Peyer's patch (tissue), 4 donors: ENCODE data around the gene STOML2. TPM values are rescaled to one million over a fixed set of nuclear protein-coding genes. Genes with fewer than 3 reads are reported as not detected.
"Not testable (repeated sequence)": the region's sequence is repeated elsewhere in the genome, so short reads cannot be mapped to it uniquely, and the experiment has no call there.

Source experiments
- DNase-seq, 3 donors: peaks; one replicate each; pipeline ENCODE4 v3.0.0-alpha.2; 2017 to 2019
- H3K27ac ChIP-seq, 4 donors: fragments of 200-600 bp; sonication (generic); one replicate each; pipeline ENCODE4 v1.5.1; 2016 to 2019
- H3K27me3 ChIP-seq, 2 donors: fragments of 200-600 bp; sonication (generic); one replicate each; pipeline ENCODE4 v1.5.1; 2019
- H3K36me3 ChIP-seq, 3 donors: fragments of 200-600 bp; sonication (generic); one replicate each; pipeline ENCODE4 v1.5.1; 2016 to 2019
- H3K4me1 ChIP-seq, 4 donors: fragments of 200-600 bp; sonication (generic); one replicate each; pipeline ENCODE4 v1.5.1; 2016 to 2019
- H3K4me3 ChIP-seq, 4 donors: fragments of 200-600 bp; sonication (generic); 1 replicate in 3 of 4; 2 replicates in 1 of 4; pipeline ENCODE4 v1.5.1; 2016 to 2019; ENCODE audit warnings: mild to moderate bottlenecking in 1 of 4
- H3K9me3 ChIP-seq, 4 donors: fragments of 200-600 bp; sonication (generic); one replicate each; pipeline ENCODE4 v1.5.1; 2016 to 2019; ENCODE audit warnings: mild to moderate bottlenecking in 1 of 4
- CTCF ChIP-seq, 6 experiments: fragments of 450-650 bp in 4 of 6; fragments of 200-600 bp in 2 of 6; sonication (generic) in 1 of 6; IDR thresholded peaks; one replicate each; pipeline ENCODE4 v1.5.1; 2017 to 2019; ENCODE audit warnings: antibody characterized with exemption in 6 of 6, mild to moderate bottlenecking in 3 of 6, moderate library complexity in 1 of 6
- POLR2A ChIP-seq, 2 donors: fragments of 450-650 bp; IDR thresholded peaks; one replicate each; pipeline ENCODE4 v1.5.1; 2017; ENCODE audit warnings: antibody characterized with exemption in 2 of 2, mild to moderate bottlenecking in 2 of 2, moderate library complexity in 2 of 2
- total RNA-seq, 4 donors: library from RNA; depleted of rRNA; stranded (reverse); fragments of >200 nt; gene quantifications; one replicate each; pipeline ENCODE4 v1.1.0, GENCODE V29; 2016

Gene STOML2
- total RNA-seq, result 100 to 1,000 TPM in 1 of 4 donors, 10 to 100 TPM in 3; 54.1 to 104 (median 88.7) TPM

- peak within 1 kb of the TSS; percentile 47 to 79 (median 70) for H3K4me3 ChIP-seq
- no peaks in the 10 kb centered on the region for H3K9me3 ChIP-seq
- H3K27me3 ChIP-seq, result no peaks in the 10 kb centered on the region
- H3K36me3 ChIP-seq, result peaks cover 0 to 56% (median 0%) of the 10 kb centered on the region in 3 donors
- peak within 1 kb of the TSS; percentile 70 to 82 (median 80) for H3K27ac ChIP-seq
- H3K4me1 ChIP-seq, result peaks cover 0 to 13% (median 2%) of the 10 kb centered on the region in 4 donors
- DNase-seq, result peak; percentile 92 to 98 (median 94)
- TF ChIP-seq POLR2A (IDR thresholded peaks at IDR 0.05) (peak; percentile 37 to 57), CTCF (IDR thresholded peaks at IDR 0.05) (no peak)
Measured at GRCh38 chr9:35102769-35103659, at the start of gene STOML2. Gene STOML2 (minus strand): TSS chr9:35103131. CDS start chr9:35103094, 37 bp downstream.

- H3K9me3 ChIP-seq, result peaks cover 0 to 35% (median 0%) of the 10 kb centered on the region in 4 donors
- DNase-seq, H3K27me3 ChIP-seq: not testable (repeated sequence)
Measured at GRCh38 chr9:35147941-35148563, 45.1 kb upstream of the STOML2 start.

GRCh38 chr9:35142037-35142436 is 39.1 kb upstream of the STOML2 start:
- DNase-seq, result no peak
- TF ChIP-seq CTCF (IDR thresholded peaks at IDR 0.05) (no peak), POLR2A (IDR thresholded peaks at IDR 0.05) (no peak)
- H3K9me3 ChIP-seq, result peaks cover 0 to 32% (median 5%) of the 10 kb centered on the region in 4 donors
- H3K4me1 ChIP-seq, result no peaks in the 10 kb centered on the region
- H3K4me3 ChIP-seq, result no peak overlapping the region
- H3K27me3 ChIP-seq, result no peaks in the 10 kb centered on the region
- no peaks in the 10 kb centered on the region for H3K36me3 ChIP-seq
- no peak overlapping the region for H3K27ac ChIP-seq

More at GRCh38 chr9:35147941-35148563, 45.1 kb upstream of the STOML2 start:
- H3K27ac ChIP-seq, H3K36me3 ChIP-seq, H3K4me1 ChIP-seq, H3K4me3 ChIP-seq: not testable (repeated sequence)

GRCh38 chr9:35140093-35140492 is 37.2 kb upstream of the STOML2 start:
- DNase-seq, result no peak
- no peaks in the 10 kb centered on the region for H3K27me3 ChIP-seq
- H3K9me3 ChIP-seq, result peaks cover 0 to 25% (median 5%) of the 10 kb centered on the region in 4 donors
- H3K36me3 ChIP-seq, result no peaks in the 10 kb centered on the region
- H3K4me1 ChIP-seq, result no peaks in the 10 kb centered on the region
- H3K27ac ChIP-seq, result no peak overlapping the region
- no peak overlapping the region for H3K4me3 ChIP-seq
- no peak for TF ChIP-seq CTCF (IDR thresholded peaks at IDR 0.05)
- TF ChIP-seq POLR2A (IDR thresholded peaks at IDR 0.05), result no peak

- Histone ChIP-seq H3K4me3 (no peak overlapping the region), H3K4me1 (no peaks in the 10 kb centered on the region), H3K36me3 (no peaks in the 10 kb centered on the region), H3K27ac (no peak overlapping the region), H3K9me3 (peaks cover 0 to 9% (median 2%) of the 10 kb centered on the region in 4 donors), H3K27me3 (no peaks in the 10 kb centered on the region)
- DNase-seq, result no peak
- no peak for TF ChIP-seq CTCF (IDR thresholded peaks at IDR 0.05)
- no peak for TF ChIP-seq POLR2A (IDR thresholded peaks at IDR 0.05)
Measured at GRCh38 chr9:35136866-35137265, 33.9 kb upstream of the STOML2 start.

- Histone ChIP-seq H3K9me3 (no peaks in the 10 kb centered on the region), H3K4me1 (no peaks in the 10 kb centered on the region), H3K36me3 (no peaks in the 10 kb centered on the region), H3K4me3 (no peak overlapping the region), H3K27me3 (no peaks in the 10 kb centered on the region), H3K27ac (no peak overlapping the region)
- TF ChIP-seq CTCF (IDR thresholded peaks at IDR 0.05) (no peak), POLR2A (IDR thresholded peaks at IDR 0.05) (no peak)
- DNase-seq, result no peak
Measured at GRCh38 chr9:35135988-35136387, 33.1 kb upstream of the STOML2 start.
